ENCODE data around the gene CABP4.
A peak's percentile ranks its signal among the peaks of the same experiment; 100 is the strongest.
"Not testable (repeated sequence)": the region's sequence is repeated elsewhere in the genome, so short reads cannot be mapped to it uniquely, and the experiment has no call there.

The CABP4 gene

DNA sequence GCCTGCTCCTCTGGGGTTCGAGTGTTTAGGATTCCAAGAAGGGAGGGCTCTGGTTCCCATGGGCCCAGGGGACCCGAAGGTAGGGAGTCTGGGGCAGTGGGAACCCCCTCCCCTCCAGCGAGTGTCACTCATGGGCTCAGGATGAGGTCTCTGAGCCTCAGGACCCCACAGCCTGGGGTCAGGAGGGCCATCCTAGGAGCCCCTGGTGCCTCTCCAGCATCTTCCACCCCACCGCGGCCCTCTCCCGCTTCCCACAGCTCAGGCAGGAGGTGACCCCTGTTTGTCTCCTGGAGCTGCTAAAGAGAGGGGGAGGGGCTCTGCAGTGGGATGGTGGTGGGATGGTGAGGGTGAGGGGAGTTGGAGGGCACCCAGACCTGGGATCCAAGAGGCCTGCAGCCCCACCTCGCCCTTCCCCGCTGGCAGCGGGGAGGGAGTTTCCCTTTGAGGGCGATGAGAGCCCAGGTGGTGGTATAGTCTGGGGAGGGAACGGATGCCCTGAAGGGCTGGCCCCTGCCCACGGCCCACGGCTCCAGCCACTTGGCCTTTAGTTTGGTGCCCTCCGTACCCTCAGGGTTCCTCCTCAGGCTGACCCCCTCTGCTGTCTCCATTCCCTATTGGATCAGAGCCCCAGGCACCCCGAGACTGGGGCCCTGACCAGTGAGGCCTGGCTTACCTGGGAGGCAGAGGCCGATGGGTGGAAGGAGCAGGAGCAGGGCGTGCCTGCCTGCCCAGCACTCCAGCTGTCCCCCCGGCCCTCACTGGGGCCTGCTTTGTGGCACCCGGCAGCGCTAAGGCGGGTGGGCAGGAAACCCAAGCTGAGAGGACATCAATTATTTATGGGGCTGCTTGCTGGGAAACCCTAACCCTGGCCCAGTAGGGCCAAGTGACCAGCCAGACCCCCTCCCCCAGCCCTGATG, 1.1 kb upstream of the CABP4 start:
- DNase-seq (ENCODE audit: low spot score), result no peak

- DNase-seq (ENCODE audit: low spot score), result no peak
Observed at GRCh38 chr11:67456068-67456705, 1.0 kb downstream of the CABP4 start.

- no peak for DNase-seq (ENCODE audit: low spot score)
Observed at GRCh38 chr11:67457453-67457852, 2.3 kb downstream of the CABP4 start.

DNA sequence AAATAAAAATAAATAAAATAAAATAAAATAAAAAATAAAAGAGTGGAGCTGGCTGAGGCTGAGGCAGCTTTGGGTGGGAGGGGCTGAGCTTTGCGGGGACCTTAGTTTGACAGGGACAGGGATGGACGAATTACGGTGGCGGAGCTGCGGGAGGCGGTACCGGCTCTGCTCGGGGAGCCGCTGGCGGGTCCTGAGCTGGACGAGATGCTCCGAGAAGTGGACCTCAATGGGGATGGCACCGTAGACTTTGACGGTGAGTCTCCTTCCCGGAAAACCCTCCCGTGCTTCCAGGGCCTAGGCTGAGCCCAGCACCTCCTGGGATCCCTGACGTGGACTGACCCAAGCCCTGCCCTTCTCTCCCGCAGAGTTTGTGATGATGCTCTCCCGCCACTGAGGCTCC, 3.1 kb downstream of the CABP4 start:
- DNase-seq (ENCODE audit: low spot score), result no peak

- no peak for DNase-seq (ENCODE audit: low spot score)
Observed at GRCh38 chr11:67463186-67463585, 8.0 kb downstream of the CABP4 start.

GRCh38 chr11:67463680-67464410, 8.7 kb downstream of the CABP4 start:
- no peak for DNase-seq (ENCODE audit: low spot score)

DNA sequence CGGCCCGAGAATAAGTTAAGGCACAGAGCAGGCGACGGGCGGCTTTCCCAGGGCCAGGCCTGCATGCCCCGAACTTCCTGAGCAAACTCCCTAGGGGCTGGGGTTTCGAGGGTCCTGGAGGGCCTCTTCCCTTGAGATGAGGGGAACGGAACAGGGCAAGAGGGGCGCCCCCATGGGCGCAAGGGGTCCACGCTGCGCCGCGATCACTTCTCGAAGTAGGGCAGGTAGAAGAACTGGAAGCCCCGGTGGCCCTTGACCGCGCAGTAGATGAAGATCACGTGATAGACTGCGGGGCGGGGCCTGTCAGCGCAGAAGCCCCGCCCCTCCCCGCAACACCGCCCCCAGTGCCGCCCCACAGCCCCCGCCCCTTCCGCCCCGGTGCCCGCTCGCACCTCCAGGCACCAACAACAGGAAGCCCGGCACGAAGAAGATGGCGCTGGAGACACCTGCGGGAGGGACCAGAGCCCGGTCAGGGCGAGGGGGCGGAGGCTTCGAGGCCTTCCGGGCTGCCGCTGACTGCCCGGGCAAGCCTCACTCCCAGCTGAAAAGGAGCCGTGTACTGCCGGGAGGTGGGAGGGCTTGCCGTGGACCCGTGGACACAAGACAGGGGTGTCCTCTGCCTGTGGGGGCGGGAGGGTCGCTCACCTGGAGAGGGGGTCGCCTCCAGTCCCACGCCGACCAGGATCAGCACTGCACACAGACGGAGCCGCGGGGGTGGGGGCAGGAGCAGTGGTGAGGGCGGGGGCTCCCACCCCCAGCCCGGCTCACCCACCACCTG, 9.4 kb downstream of the CABP4 start:
- DNase-seq (ENCODE audit: low spot score), result peak; percentile 82

- DNase-seq (ENCODE audit: low spot score), result no peak
Observed at GRCh38 chr11:67465189-67465510, 10.0 kb downstream of the CABP4 start.

- DNase-seq (ENCODE audit: low spot score), result not testable (repeated sequence)
Observed at GRCh38 chr11:67465530-67465929, 10.4 kb downstream of the CABP4 start.

GRCh38 chr11:67466367-67466766, 11.2 kb downstream of the CABP4 start:
- DNase-seq (ENCODE audit: low spot score), result no peak

- DNase-seq (ENCODE audit: low spot score), result no peak
Observed at GRCh38 chr11:67466962-67467771, 12.0 kb downstream of the CABP4 start.

GRCh38 chr11:67468056-67468455, 12.9 kb downstream of the CABP4 start:
- DNase-seq (ENCODE audit: low spot score), result no peak

DNA sequence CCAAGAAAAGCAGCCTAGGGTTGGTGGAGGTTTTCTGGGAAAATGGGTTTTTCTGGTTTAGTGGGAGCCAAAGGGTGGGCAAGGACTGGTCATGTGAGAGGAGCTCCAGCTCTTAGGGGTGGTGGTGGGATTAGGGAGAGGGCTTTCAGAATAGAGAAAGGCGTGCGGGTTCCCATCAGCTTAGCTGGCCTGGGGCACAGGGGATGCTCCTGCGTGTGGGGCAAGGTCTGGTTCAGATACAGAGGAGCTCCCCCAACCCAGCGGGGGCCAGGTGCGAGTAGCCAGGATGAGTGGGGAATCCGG, 13.3 kb downstream of the CABP4 start:
- DNase-seq (ENCODE audit: low spot score), result no peak

GRCh38 chr11:67468759-67469507, 13.8 kb downstream of the CABP4 start, which contains the start of gene TMEM134:
Gene TMEM134, minus strand, starts transcription at chr11:67469251. Its CDS starts 59 bp downstream, at chr11:67469192.
- DNase-seq (ENCODE audit: low spot score), result peak; percentile 97

DNA sequence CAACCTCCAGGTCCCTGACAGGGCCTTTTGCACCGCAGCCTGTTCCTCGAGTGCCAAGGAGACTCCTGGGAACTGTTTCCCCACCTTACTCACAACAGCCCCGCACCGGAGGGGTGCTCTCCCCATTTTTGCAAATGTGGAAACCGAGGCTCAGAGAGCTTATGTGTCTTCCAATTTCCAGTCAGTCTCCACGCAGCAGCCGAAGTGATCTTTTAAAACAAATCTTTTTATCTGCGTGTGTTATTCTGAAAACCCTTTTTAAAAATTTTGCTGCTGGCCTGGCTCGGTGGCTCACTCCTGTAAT, 14.3 kb downstream of the CABP4 start:
- no peak for DNase-seq (ENCODE audit: low spot score)

GRCh38 chr11:67470337-67471002, 15.3 kb downstream of the CABP4 start:
- DNase-seq (ENCODE audit: low spot score), result no peak

DNA sequence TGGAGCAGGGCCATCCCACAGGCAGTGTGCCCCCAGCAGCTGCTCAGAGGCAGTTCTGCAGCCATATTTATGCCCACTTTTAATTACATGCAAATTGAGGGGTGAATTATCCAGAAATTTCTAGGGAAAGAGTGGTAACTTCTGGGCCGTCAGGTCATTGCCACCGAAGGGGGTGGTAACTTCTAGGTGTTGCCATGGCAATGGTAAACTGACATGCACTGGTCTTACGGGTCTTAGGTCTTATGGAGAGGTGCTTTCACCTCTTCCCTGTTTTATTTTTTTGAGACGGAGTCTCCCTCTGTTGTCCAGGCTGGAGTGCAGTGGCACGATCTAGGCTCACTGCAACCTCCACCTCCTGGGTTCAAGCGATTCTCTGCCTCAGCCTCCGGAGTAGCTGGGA, 17.7 kb downstream of the CABP4 start:
- DNase-seq (ENCODE audit: low spot score), result no peak

DNA sequence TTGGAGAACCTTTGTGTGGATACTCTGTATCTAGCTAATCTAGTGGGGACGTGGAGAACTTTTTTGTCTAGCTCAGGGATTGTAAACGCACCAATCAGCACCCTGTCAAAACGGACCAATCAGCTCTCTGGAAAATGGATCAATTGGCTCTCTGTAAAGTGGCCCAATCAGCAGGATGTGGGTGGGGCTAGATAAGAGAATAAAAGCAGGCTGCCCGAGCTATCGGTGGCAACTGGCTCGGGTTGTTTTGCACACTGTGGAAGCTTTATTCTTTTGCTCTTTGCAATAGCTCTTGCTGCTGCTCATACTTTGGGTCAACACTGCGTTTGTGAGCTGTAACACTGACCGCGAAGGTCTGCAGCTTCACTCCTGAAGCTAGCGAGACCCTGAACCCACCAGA, 21.5 kb downstream of the CABP4 start:
- DNase-seq (ENCODE audit: low spot score), result not testable (repeated sequence)

- not testable (repeated sequence) for DNase-seq (ENCODE audit: low spot score)
Observed at GRCh38 chr11:67477344-67478050, 22.3 kb downstream of the CABP4 start.
